ENCODE measurements around the gene MEAK7. TPM values are rescaled to one million over a fixed set of nuclear protein-coding genes. Genes with fewer than 3 reads are reported as not detected.

Gene MEAK7
- total RNA-seq, 1 donor from 2014 or later: 18.4 TPM

GRCh38 chr16:84466692-84467091 is 37.8 kb downstream of the MEAK7 start:
- Histone ChIP-seq H3K9me3 (ENCODE audit: low read depth) (peaks cover 12% of the 10 kb centered on the region), H4K20me1 (ENCODE audit: low read depth) (no peaks in the 10 kb centered on the region), H3K4me2 (no peak overlapping the region), H3F3A (ENCODE audit: low read depth) (no peaks in the 10 kb centered on the region), H3K27me3 (no peaks in the 10 kb centered on the region), H3K4me1 (no peaks in the 10 kb centered on the region), H3K9ac (no peak overlapping the region), H3K27ac (no peak overlapping the region), H2AFZ (replicated peaks) (no peak overlapping the region), H3K36me3 (no peaks in the 10 kb centered on the region), H3K79me2 (ENCODE audit: low read depth) (no peaks in the 10 kb centered on the region), H3K4me3 (no peak overlapping the region)
- Mint-ChIP-seq H3K4me1 (no peaks in the 10 kb centered on the region), H3K9me3 (peaks cover 17% of the 10 kb centered on the region), H3K4me3 (no peak overlapping the region), H3K36me3 (peaks cover 30% of the 10 kb centered on the region), H3K27me3 (ENCODE audit: insufficient read depth, low read depth) (peaks cover under 1% of the 10 kb centered on the region), H3K27ac (no peak overlapping the region)
- TF ChIP-seq EZH2 (IDR thresholded peaks at IDR 0.05) (no peak), EZH2phosphoT487 (IDR thresholded peaks at IDR 0.05) (no peak), CTCF (IDR thresholded peaks at IDR 0.05) (no peak)
- DNase-seq (ENCODE audit: low spot score): no peak

- H3K4me1 Mint-ChIP-seq: no peaks in the 10 kb centered on the region
- H3K36me3 ChIP-seq: no peaks in the 10 kb centered on the region
- no peak overlapping the region for H2AFZ ChIP-seq (replicated peaks)
- no peaks in the 10 kb centered on the region for H3K79me2 ChIP-seq (ENCODE audit: low read depth)
- no peak overlapping the region for H3K4me3 ChIP-seq
- H3K4me3 Mint-ChIP-seq: no peak overlapping the region
- peaks cover 12% of the 10 kb centered on the region for H3K9me3 ChIP-seq (ENCODE audit: low read depth)
- peaks cover 2% of the 10 kb centered on the region for H3K27me3 Mint-ChIP-seq (ENCODE audit: insufficient read depth, low read depth)
- TF ChIP-seq EZH2phosphoT487 (IDR thresholded peaks at IDR 0.05) (no peak), CTCF (IDR thresholded peaks at IDR 0.05) (no peak), EZH2 (IDR thresholded peaks at IDR 0.05) (no peak)
- peaks cover 16% of the 10 kb centered on the region for H3K9me3 Mint-ChIP-seq
- H3K4me1 ChIP-seq: no peaks in the 10 kb centered on the region
- H4K20me1 ChIP-seq (ENCODE audit: low read depth): no peaks in the 10 kb centered on the region
- no peak overlapping the region for H3K9ac ChIP-seq
- no peaks in the 10 kb centered on the region for H3K27me3 ChIP-seq
- DNase-seq (ENCODE audit: low spot score): no peak
- H3K27ac ChIP-seq: no peak overlapping the region
- no peak overlapping the region for H3K27ac Mint-ChIP-seq
- H3F3A ChIP-seq (ENCODE audit: low read depth): no peaks in the 10 kb centered on the region
- H3K4me2 ChIP-seq: no peak overlapping the region
- peaks cover 30% of the 10 kb centered on the region for H3K36me3 Mint-ChIP-seq
These were observed 39.3 kb downstream of the MEAK7 start for GRCh38 chr16:84465154-84465553.

- Histone ChIP-seq H3F3A (ENCODE audit: low read depth) (no peaks in the 10 kb centered on the region), H3K4me2 (no peak overlapping the region), H3K4me3 (no peak overlapping the region), H3K36me3 (no peaks in the 10 kb centered on the region), H3K27me3 (no peaks in the 10 kb centered on the region), H3K27ac (no peak overlapping the region), H3K9me3 (ENCODE audit: low read depth) (peaks cover 12% of the 10 kb centered on the region), H4K20me1 (ENCODE audit: low read depth) (no peaks in the 10 kb centered on the region), H2AFZ (replicated peaks) (no peak overlapping the region), H3K9ac (no peak overlapping the region), H3K4me1 (no peaks in the 10 kb centered on the region), H3K79me2 (ENCODE audit: low read depth) (no peaks in the 10 kb centered on the region)
- DNase-seq (ENCODE audit: low spot score): no peak
- Mint-ChIP-seq H3K4me3 (no peak overlapping the region), H3K36me3 (peaks cover 30% of the 10 kb centered on the region), H3K27ac (no peak overlapping the region), H3K27me3 (ENCODE audit: insufficient read depth, low read depth) (peaks cover 5% of the 10 kb centered on the region), H3K9me3 (peaks cover 16% of the 10 kb centered on the region), H3K4me1 (no peaks in the 10 kb centered on the region)
- TF ChIP-seq EZH2 (IDR thresholded peaks at IDR 0.05) (no peak), EZH2phosphoT487 (IDR thresholded peaks at IDR 0.05) (no peak), CTCF (IDR thresholded peaks at IDR 0.05) (no peak)
These were observed 40.3 kb downstream of the MEAK7 start for GRCh38 chr16:84464116-84464515.

Data from neural progenitor cell (in vitro differentiated cells).